Endothelial cell of umbilical vein (primary cell): ENCODE data around the gene FAM227B.
A peak's percentile ranks its signal among the peaks of the same experiment; 100 is the strongest.

ENCODE experiments used
- CTCF ChIP-seq, 2 donors: IDR thresholded peaks; 1 replicate in 1 of 2; 2 replicates in 1 of 2; pipeline ENCODE4 v1.5.1; 2011; ENCODE audit warnings: low read length in 2 of 2, mild to moderate bottlenecking in 2 of 2, moderate library complexity in 2 of 2, control low read depth in 1 of 2, inconsistent platforms in 1 of 2, low read depth in 1 of 2; ENCODE audit not compliant: insufficient read depth in 1 of 2; ENCODE audit errors: extremely low read depth in 1 of 2
- EZH2 ChIP-seq: IDR thresholded peaks from 2 replicates; pipeline ENCODE4 v1.6.1; 2012; ENCODE audit warnings: borderline replicate concordance, low read depth, mild to moderate bottlenecking, moderate library complexity, low read length, inconsistent platforms; ENCODE audit not compliant: severe bottlenecking
- FOS ChIP-seq: IDR thresholded peaks from 2 replicates; pipeline ENCODE4 v1.6.1; 2011; ENCODE audit warnings: mild to moderate bottlenecking, low read length, moderate library complexity, borderline replicate concordance; ENCODE audit not compliant: insufficient read depth
- GATA2 ChIP-seq: IDR thresholded peaks from 2 replicates; pipeline ENCODE4 v1.7.0; 2011; ENCODE audit warnings: low read depth, mild to moderate bottlenecking, moderate library complexity, mixed read lengths, low read length; ENCODE audit not compliant: insufficient read length, insufficient read depth
- JUN ChIP-seq: IDR thresholded peaks from 2 replicates; pipeline ENCODE4 v1.6.1; 2011; ENCODE audit warnings: borderline replicate concordance, low read depth; ENCODE audit not compliant: insufficient read length, insufficient read depth
- MAX ChIP-seq: IDR thresholded peaks from 2 replicates; pipeline ENCODE4 v1.6.1; 2011; ENCODE audit not compliant: insufficient read depth, insufficient read length
- MYC ChIP-seq: IDR thresholded peaks from one replicate; pipeline ENCODE4 v1.6.1; 2011; ENCODE audit warnings: mild to moderate bottlenecking, low read depth, low read length
- POLR2A ChIP-seq: IDR thresholded peaks from 2 replicates; pipeline ENCODE4 v1.6.1; 2012; ENCODE audit warnings: low read depth, mild to moderate bottlenecking, control low read depth, low read length
- POLR2AphosphoS5 ChIP-seq: IDR thresholded peaks from 2 replicates; pipeline ENCODE4 v1.6.1; 2012; ENCODE audit warnings: low read depth, mild to moderate bottlenecking, control low read depth, low read length, moderate library complexity; ENCODE audit not compliant: insufficient read depth

GRCh38 chr15:49620658-49621368, at the start of gene FAM227B, which contains the start of gene DTWD1:
- peak; percentile 76 for TF ChIP-seq MYC
- no peak for TF ChIP-seq CTCF (IDR thresholded peaks at IDR 0.05; ENCODE audit: extremely low read depth in 1 of 2, insufficient read depth in 1 of 2, low read depth in 1 of 2, low read length in 2 of 2)
- peak; percentile 88 for TF ChIP-seq POLR2A
- no peak for TF ChIP-seq GATA2
- peak; percentile 95 for TF ChIP-seq POLR2AphosphoS5
- TF ChIP-seq MAX: peak; percentile 88
- TF ChIP-seq EZH2: no peak
- TF ChIP-seq FOS: no peak
- no peak for TF ChIP-seq JUN
